ENCODE data around the gene MAML2.

Gene MAML2

DNA sequence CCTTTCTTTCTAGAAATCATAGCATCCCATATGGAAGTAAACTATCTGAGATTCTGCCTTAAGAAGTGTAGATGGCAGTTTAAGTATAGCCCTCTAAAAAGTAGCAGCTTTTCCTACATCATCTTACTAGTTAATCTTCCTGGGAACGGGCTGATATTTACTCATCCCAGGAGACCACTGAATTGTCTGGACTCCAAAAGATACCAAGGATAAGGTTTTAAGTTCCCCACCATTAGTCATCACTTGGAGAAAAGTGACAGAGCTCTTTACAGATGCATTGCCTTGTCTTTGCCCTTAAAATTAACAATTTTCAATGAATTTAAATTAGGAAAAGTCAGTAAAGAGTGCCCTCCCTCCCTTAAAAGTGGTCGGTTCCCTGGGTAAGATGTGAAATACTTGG lies 129.5 kb downstream of the MAML2 start:
- DNase-seq (ENCODE audit: low read depth, low spot score) = no peak

DNA sequence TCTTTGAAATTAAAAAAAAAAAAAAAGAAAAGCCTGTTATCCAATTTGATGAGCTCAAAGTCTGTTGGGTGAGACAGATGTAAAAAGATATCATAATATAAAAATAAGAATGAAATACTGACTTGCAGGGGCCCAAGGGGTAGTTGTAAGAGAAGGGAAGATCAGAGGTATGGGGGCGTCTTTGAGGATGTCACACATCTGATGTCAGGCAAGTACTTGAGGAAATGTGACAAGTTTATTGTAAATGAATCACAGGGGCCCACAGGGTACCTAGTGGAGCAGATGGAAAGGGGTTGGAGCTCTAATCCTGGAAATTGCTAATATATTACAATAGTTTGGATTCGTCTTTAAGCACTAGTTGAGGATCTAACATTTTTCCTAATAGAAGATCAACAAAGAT lies 131.6 kb downstream of the MAML2 start:
- no peak for DNase-seq (ENCODE audit: low read depth, low spot score)

GRCh38 chr11:96207459-96208449 lies 135.2 kb downstream of the MAML2 start:
- no peak for DNase-seq (ENCODE audit: low read depth, low spot score)

DNA sequence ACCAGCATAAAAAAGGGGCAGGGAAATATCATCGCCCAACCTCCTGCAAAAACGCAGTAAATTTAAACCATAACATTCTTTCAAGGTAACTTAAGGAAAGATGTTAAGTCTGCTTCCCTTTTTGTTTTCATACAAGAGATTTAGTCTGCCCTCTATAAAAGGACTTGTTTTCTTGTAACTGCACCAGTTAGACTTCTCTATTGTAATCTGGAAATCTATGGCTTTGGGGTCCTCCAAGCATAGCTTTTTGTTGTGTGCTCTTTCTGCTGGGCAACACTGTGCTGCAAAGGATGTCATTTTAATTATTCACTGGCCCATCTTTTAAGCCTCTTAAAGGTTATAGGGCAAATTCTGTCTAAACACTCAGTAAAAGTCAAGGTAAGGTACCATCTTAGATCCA lies 136.0 kb downstream of the MAML2 start:
- no peak for DNase-seq (ENCODE audit: low read depth, low spot score)

GRCh38 chr11:96205460-96205809 lies 137.6 kb downstream of the MAML2 start:
- no peak for DNase-seq (ENCODE audit: low read depth, low spot score)

GRCh38 chr11:96204721-96205459 lies 138.1 kb downstream of the MAML2 start:
- no peak for DNase-seq (ENCODE audit: low read depth, low spot score)

DNA sequence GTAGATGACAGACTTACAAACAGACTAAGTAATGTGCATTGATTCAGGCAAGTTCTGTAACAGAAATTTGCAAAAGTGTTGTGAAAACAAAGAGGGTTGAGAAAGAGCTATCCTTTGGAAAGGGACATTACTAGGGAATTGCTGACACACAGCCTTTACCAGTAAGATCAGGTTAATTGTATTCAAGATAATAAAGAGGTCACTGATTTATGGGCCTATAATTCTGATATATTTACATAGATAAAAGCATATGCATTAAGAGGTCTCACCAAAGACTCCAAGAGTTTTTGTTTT lies 138.7 kb downstream of the MAML2 start:
- DNase-seq (ENCODE audit: low read depth, low spot score) = no peak

GRCh38 chr11:96203567-96204365 lies 139.2 kb downstream of the MAML2 start:
- DNase-seq (ENCODE audit: low read depth, low spot score) = no peak

- DNase-seq (ENCODE audit: low read depth, low spot score) = no peak
Measured at GRCh38 chr11:96200243-96200642, 142.8 kb downstream of the MAML2 start.

DNA sequence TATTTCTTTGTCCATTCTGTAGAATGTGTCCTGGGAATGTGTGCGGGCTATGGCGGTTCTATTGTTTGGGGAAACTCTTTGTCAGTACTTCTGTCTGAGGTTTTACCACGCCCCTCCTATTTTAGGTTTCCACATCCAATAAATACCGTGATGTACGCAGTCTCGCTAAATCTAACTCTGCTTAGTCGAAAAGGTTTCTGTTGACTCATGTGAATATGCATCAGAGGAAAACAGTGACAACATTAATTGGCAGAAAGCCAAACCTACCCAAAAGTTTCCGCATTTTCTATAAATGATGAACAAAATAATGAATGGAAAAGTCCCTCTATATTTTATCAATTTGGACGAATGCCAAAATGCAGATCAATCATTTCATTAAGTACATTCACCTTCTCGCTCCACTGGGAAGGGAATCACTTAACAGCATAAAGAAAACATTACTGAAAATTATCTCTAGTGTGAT lies 143.4 kb downstream of the MAML2 start:
- DNase-seq (ENCODE audit: low read depth, low spot score) = no peak

DNA sequence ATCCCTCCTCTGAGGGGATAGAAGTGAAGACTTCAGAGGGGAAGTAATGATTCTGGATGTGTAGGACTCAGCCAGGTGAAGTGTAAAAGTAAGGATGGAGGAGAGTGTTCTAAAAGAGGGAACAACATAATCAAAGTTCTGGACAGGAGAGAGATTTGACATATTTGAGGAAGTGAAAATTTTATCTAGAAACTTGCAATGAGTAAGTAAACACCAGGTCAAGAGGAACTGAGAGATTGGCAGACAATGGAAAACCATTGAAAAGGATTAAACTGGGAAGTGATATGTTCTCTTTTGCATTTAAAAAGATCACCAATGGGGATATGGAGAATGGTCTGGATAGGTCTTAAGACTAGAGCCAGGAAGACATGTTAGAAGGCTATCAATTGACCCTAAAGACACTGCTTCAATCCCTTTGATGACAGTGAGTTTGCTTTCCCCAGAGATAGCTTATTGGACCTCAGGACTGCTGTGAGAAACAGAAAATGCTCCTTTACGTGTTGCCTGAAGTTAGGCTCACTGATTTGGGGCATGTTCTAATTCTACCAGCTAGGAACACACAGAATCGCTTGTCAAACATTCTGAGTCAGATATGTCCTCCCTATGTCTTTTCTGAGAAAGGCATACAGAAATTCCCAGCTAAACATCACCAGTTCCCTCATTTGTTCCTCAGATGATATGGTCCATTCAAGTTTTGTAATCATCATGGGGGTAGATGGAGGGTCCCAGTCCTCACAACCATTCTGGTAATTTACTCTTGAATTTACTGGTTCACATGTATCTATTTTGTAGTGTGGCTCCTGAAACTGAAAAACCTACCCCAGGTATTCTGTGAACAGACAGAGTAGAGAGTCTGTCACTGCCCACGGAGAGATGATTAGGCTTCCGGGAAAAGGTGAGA lies 144.9 kb downstream of the MAML2 start:
- no peak for DNase-seq (ENCODE audit: low read depth, low spot score)

DNA sequence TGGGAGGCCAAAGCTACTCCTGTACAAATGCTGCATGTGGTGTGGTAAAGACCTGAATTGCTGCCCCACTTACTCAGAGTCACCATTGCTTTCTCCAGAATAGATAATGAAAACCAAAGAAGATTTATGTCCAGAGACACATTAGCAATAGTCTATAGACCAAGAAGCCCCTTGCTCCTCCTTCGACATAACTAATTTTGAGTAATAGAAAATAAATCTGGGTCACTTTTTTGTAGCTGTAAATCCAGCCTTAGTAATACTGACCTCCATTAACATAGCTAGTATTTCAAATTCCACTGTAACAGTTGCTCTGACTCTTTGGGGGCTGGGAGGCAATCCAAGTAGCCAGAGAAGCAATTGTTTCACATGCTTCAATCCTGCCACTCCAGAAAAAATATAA lies 145.9 kb downstream of the MAML2 start:
- DNase-seq (ENCODE audit: low read depth, low spot score) = no peak

- no peak for DNase-seq (ENCODE audit: low read depth, low spot score)
Measured at GRCh38 chr11:96196181-96196662, 146.8 kb downstream of the MAML2 start.

DNA sequence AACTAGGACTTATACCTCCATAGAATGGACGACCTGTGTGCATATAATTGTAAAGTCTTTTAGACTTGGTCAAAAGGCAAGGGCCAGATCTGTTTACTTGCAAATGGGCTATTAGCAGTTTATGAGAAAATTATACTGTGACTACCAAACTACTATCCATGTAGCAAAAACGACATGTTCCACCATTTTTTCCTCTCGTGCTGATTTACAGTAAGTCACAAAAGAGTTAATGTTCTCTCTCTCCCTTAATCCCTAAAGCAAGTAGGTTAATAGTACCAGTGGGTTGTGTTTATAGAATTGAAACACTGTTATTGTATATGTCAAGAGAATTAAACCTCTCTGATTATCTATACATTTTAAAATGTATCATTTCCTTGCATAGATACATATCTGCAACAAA lies 147.3 kb downstream of the MAML2 start:
- no peak for DNase-seq (ENCODE audit: low read depth, low spot score)

DNA sequence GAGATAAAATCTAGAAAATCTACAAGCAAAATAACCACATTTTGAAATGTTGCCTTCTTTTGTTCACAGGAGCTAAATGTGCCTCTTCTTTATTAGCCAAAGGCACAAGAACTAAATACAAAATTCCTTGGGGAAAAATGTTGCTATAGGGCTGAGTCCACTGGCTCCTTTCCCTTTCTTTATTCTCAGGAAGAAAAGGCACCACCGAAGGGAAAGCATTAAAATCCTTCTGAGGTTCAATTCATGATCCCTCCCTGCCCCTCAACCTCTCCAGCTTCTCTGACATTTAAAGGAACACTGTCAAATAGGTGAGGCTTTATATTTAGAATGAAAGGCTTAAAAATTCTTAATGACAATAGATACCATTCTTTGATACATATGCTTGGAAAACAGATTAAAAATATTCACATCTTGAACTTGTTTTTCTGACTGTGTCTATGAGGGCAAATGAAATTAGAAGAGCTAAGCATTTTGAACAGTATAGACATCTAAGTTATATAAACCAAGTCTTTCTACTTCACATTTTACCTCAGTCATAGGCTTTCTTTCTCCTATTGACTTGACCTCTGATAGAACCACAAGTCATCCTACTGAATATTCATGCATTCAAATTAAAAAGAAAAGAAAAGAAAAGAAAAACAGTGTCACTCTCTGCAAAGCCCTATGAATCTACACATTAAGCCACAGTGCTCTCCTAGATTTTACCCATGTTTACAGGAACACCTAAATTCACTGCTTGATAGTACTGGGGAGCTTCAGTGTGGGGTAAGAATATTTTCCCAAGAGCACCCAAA lies 148.2 kb downstream of the MAML2 start:
- no peak for DNase-seq (ENCODE audit: low read depth, low spot score)

DNA sequence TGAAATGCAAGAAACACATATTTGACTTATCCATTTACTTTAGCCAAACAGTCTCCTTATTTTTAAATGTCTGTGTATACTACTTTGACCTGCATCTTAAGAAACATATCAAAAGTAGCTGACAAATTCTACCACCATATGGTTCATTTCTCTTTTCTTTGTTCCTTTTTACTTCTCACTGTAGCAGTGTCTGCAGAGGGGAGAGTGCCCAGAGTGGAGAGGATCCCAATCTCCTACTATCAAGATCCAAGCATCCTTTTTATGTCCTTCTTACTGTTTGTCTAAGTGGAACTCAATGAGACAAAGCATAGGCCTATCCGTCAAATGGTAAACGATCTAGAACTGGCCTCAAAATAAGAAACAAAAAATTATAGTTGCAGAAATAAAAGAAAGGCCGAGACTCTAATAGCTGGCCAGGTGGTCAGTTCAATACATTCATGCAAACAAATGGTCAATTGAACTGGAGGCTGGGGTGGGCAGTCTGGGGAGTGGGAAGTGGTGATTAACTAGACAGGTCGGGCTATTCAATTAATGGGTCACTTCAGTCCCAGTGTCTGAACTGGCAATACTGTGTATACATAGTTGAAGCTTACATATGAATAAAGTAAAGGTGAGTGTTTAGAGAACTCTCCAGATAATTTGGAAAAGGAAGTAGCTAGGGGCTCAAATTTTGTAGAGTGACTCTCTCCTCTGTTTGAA lies 149.1 kb downstream of the MAML2 start:
- DNase-seq (ENCODE audit: low read depth, low spot score) = no peak

DNA sequence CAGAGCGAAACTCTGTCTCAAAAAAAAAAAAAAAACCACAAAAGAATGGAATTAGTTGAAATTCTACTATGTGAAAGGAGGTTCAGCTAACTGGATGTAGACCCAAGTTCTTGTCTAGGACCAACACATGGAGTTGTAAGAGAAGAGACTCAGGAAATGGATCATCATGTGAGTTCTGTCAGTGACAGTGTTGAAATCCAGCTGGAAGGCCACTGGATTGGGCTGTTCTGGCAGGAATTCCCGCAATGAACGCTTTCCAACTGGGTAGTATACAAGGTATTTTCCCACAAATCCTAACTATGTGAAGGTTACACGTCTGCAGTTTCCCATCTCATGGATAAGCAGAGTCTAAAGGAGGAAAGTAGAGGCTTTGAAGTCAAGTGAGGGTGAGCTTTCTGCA lies 151.2 kb downstream of the MAML2 start:
- no peak for DNase-seq (ENCODE audit: low read depth, low spot score)

GRCh38 chr11:96189351-96189750 lies 153.6 kb downstream of the MAML2 start:
- DNase-seq (ENCODE audit: low read depth, low spot score) = no peak

GRCh38 chr11:96188243-96189006 lies 154.6 kb downstream of the MAML2 start:
- DNase-seq (ENCODE audit: low read depth, low spot score) = no peak
